SK-N-SH (cell line): ENCODE data around the gene LRIT2.

Experiments
- EZH2phosphoT487 ChIP-seq: fragments of 200-600 bp; sonication (generic); IDR thresholded peaks from 2 replicates; pipeline ENCODE4 v1.6.1; 2017; ENCODE audit warnings: low read depth, mixed run types, mild to moderate bottlenecking, antibody characterized with exemption, moderate library complexity, borderline replicate concordance
- FOXM1 ChIP-seq: IDR thresholded peaks from 2 replicates; pipeline ENCODE4 v1.4.0; 2012; ENCODE audit warnings: low read depth, mild to moderate bottlenecking
- RAD21 ChIP-seq: IDR thresholded peaks from 2 replicates; pipeline ENCODE4 v1.6.1; 2012; ENCODE audit warnings: mild to moderate bottlenecking, low read length
- TEAD4 ChIP-seq: IDR thresholded peaks from 2 replicates; pipeline ENCODE4 v1.4.0; 2012; ENCODE audit warnings: mild to moderate bottlenecking, borderline replicate concordance; ENCODE audit not compliant: insufficient read depth
- YY1 ChIP-seq: IDR thresholded peaks from 2 replicates; pipeline ENCODE4 v1.4.0; 2012; ENCODE audit warnings: low read depth, mild to moderate bottlenecking
- TF ChIP-seq, protein P1 (sequence below): fragments of 200-600 bp; sonication (generic); IDR thresholded peaks from 2 replicates; pipeline ENCODE4 v1.6.1; 2017; ENCODE audit warnings: antibody characterized with exemption, mild to moderate bottlenecking, moderate library complexity
- TF ChIP-seq, protein P2 (sequence below): IDR thresholded peaks from 2 replicates; pipeline ENCODE4 v1.6.1; 2012; ENCODE audit warnings: mild to moderate bottlenecking, low read depth, low read length, moderate library complexity

DNA sequence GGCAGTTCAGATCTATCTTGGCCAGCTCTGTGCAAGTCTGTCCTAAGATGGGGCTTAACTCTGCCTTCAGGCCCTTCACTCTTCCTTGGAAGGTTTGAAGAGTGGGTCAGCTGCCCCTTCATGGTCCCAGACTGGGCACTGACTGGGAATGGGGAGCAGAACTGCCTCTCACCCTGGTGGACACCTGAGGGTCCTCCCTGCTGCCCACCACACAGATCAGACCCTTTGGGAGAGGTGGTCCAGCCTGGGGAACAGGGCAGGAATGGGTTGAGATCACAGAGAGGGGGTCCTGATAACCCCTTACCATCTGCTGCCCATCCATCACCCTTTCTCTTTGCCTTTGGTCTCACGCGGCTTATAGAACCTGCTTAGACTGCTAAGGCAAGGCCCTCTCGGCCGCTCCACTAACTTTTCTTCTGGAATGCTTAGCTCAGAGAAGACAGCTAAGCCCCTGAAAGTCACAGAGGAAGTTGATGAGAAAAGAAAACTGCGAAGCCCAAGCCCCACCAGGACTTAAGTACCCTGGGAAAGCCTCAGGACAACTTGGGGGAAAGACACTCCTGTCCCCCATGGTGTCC lies 31.4 kb downstream of the LRIT2 start:
- TF ChIP-seq RAD21: no peak
- TF ChIP-seq, protein P1, sequence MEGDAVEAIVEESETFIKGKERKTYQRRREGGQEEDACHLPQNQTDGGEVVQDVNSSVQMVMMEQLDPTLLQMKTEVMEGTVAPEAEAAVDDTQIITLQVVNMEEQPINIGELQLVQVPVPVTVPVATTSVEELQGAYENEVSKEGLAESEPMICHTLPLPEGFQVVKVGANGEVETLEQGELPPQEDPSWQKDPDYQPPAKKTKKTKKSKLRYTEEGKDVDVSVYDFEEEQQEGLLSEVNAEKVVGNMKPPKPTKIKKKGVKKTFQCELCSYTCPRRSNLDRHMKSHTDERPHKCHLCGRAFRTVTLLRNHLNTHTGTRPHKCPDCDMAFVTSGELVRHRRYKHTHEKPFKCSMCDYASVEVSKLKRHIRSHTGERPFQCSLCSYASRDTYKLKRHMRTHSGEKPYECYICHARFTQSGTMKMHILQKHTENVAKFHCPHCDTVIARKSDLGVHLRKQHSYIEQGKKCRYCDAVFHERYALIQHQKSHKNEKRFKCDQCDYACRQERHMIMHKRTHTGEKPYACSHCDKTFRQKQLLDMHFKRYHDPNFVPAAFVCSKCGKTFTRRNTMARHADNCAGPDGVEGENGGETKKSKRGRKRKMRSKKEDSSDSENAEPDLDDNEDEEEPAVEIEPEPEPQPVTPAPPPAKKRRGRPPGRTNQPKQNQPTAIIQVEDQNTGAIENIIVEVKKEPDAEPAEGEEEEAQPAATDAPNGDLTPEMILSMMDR: no peak
- TF ChIP-seq YY1: no peak
- TF ChIP-seq EZH2phosphoT487: no peak
- TF ChIP-seq TEAD4: no peak
- TF ChIP-seq, protein P2, sequence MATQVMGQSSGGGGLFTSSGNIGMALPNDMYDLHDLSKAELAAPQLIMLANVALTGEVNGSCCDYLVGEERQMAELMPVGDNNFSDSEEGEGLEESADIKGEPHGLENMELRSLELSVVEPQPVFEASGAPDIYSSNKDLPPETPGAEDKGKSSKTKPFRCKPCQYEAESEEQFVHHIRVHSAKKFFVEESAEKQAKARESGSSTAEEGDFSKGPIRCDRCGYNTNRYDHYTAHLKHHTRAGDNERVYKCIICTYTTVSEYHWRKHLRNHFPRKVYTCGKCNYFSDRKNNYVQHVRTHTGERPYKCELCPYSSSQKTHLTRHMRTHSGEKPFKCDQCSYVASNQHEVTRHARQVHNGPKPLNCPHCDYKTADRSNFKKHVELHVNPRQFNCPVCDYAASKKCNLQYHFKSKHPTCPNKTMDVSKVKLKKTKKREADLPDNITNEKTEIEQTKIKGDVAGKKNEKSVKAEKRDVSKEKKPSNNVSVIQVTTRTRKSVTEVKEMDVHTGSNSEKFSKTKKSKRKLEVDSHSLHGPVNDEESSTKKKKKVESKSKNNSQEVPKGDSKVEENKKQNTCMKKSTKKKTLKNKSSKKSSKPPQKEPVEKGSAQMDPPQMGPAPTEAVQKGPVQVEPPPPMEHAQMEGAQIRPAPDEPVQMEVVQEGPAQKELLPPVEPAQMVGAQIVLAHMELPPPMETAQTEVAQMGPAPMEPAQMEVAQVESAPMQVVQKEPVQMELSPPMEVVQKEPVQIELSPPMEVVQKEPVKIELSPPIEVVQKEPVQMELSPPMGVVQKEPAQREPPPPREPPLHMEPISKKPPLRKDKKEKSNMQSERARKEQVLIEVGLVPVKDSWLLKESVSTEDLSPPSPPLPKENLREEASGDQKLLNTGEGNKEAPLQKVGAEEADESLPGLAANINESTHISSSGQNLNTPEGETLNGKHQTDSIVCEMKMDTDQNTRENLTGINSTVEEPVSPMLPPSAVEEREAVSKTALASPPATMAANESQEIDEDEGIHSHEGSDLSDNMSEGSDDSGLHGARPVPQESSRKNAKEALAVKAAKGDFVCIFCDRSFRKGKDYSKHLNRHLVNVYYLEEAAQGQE: no peak
- TF ChIP-seq FOXM1: no peak
